IMR-90 (cell line): ENCODE measurements around the gene LAMB3. TPM values are rescaled to one million over a fixed set of nuclear protein-coding genes. Genes with fewer than 3 reads are reported as not detected.

ENCODE experiments used
- ATAC-seq: fragments of 200-7000 bp; cut with Tn5 transposase; 2 replicates; pipeline ENCODE4 v1.9.1; 2020; ENCODE audit warnings: low read depth, mild to moderate bottlenecking, moderate library complexity
- BruUV-seq: library from RNA; stranded (reverse); fragments of 400-500 nt; replicated peaks from 2 replicates; lab custom pipeline; 2021; lab: Mats Ljungman, UMichigan
- CTCF ChIA-PET: fragments of 300-600 bp; formaldehyde crosslinking; extraction: SDS; loops from one replicate; lab custom pipeline; 2021; ENCODE audit warnings: antibody characterized with exemption; lab: Yijun Ruan, JAX
- POLR2A ChIA-PET: fragments of 300-600 bp; sonication (Branson Sonifier 250); formaldehyde crosslinking; loops from one replicate; lab custom pipeline; 2022; ENCODE audit warnings: antibody characterized with exemption; ENCODE audit not compliant: unreplicated experiment; lab: Charles Lee
- DNase-seq: peaks from one replicate; pipeline ENCODE4 v3.0.0; 2013
- H2AFZ ChIP-seq: replicated peaks from 2 replicates; pipeline ENCODE3; 2013; ENCODE audit warnings: low read length, mild to moderate bottlenecking; ENCODE audit not compliant: poor library complexity
- H2AK5ac ChIP-seq: 2 replicates; pipeline ENCODE4 v1.6.1; 2013; ENCODE audit warnings: low read depth, low read length, inconsistent platforms
- H2AK9ac ChIP-seq: replicated peaks from 2 replicates; pipeline ENCODE3; 2013; ENCODE audit warnings: mild to moderate bottlenecking, low read depth, low read length, moderate library complexity; ENCODE audit not compliant: poor library complexity
- H2BK120ac ChIP-seq: 2 replicates; pipeline ENCODE4 v1.6.1; 2013; ENCODE audit warnings: low read depth, low read length, inconsistent platforms
- H2BK15ac ChIP-seq: 3 replicates; pipeline ENCODE4 v1.6.1; 2013; ENCODE audit warnings: low read depth, low read length, inconsistent platforms
- H2BK20ac ChIP-seq: 2 replicates; pipeline ENCODE4 v1.6.1; 2013; ENCODE audit warnings: low read depth, mild to moderate bottlenecking, inconsistent platforms, low read length, moderate library complexity
- H2BK5ac ChIP-seq: 2 replicates; pipeline ENCODE4 v1.6.1; 2013; ENCODE audit warnings: mild to moderate bottlenecking, low read depth, low read length, inconsistent platforms; ENCODE audit not compliant: poor library complexity, severe bottlenecking
- H3K14ac ChIP-seq: replicated peaks from 2 replicates; pipeline ENCODE4 v1.6.1; 2013; ENCODE audit warnings: low read depth, low read length, inconsistent platforms
- H3K18ac ChIP-seq: 2 replicates; pipeline ENCODE4 v1.6.1; 2013; ENCODE audit warnings: low read depth, low read length, control low read depth
- H3K23ac ChIP-seq: 2 replicates; pipeline ENCODE4 v1.6.1; 2013; ENCODE audit warnings: low read depth, low read length, inconsistent platforms
- H3K27ac ChIP-seq: 2 replicates; pipeline ENCODE4 v1.5.1; 2013; ENCODE audit warnings: mild to moderate bottlenecking, control low read depth, low read length; ENCODE audit not compliant: insufficient read depth
- H3K27me3 ChIP-seq: 2 replicates; pipeline ENCODE4 v1.6.1; 2013; ENCODE audit warnings: low read length; ENCODE audit not compliant: control insufficient read depth, insufficient read depth
- H3K36me3 ChIP-seq: 2 replicates; pipeline ENCODE4 v1.6.1; 2013; ENCODE audit warnings: low read length, mixed read lengths; ENCODE audit not compliant: control insufficient read depth, insufficient read depth
- H3K4ac ChIP-seq: 2 replicates; pipeline ENCODE4 v1.6.1; 2013; ENCODE audit warnings: low read depth, low read length, inconsistent platforms
- H3K4me1 ChIP-seq: 2 replicates; pipeline ENCODE4 v1.6.1; 2013; ENCODE audit warnings: low read length, mixed read lengths; ENCODE audit not compliant: control insufficient read depth, insufficient read depth
- H3K4me2 ChIP-seq: 2 replicates; pipeline ENCODE4 v1.6.1; 2013; ENCODE audit warnings: low read depth, mild to moderate bottlenecking, control low read depth, low read length, moderate library complexity
- H3K4me3 ChIP-seq: 2 replicates; pipeline ENCODE4 v1.5.1; 2013; ENCODE audit warnings: low read depth, mild to moderate bottlenecking, control low read depth, low read length, moderate library complexity; ENCODE audit not compliant: insufficient read depth
- H3K56ac ChIP-seq: 2 replicates; pipeline ENCODE4 v1.6.1; 2013; ENCODE audit warnings: low read length, inconsistent platforms; ENCODE audit not compliant: insufficient read depth; ENCODE audit errors: extremely low read depth
- H3K79me1 ChIP-seq, 2 experiments: 2 replicates each; pipeline ENCODE4 v1.6.1; 2013; ENCODE audit warnings: low read length in 2 of 2, inconsistent platforms in 1 of 2, low read depth in 1 of 2
- H3K9ac ChIP-seq: 2 replicates; pipeline ENCODE4 v1.6.1; 2013; ENCODE audit warnings: low read depth, low read length, control low read depth
- H3K9me1 ChIP-seq: 2 replicates; pipeline ENCODE4 v1.6.1; 2013; ENCODE audit warnings: low read length, inconsistent platforms; ENCODE audit not compliant: insufficient read depth
- H3K9me3 ChIP-seq: 2 replicates; pipeline ENCODE4 v1.6.1; 2013; ENCODE audit warnings: low read length; ENCODE audit not compliant: control insufficient read depth, insufficient read depth
- H4K20me1 ChIP-seq: 2 replicates; pipeline ENCODE4 v1.6.1; 2013; ENCODE audit warnings: low read length, inconsistent platforms; ENCODE audit not compliant: insufficient read depth
- H4K5ac ChIP-seq: 2 replicates; pipeline ENCODE4 v1.6.1; 2013; ENCODE audit warnings: mild to moderate bottlenecking, low read depth, low read length, control low read depth
- H4K8ac ChIP-seq, 2 experiments: 2 replicates each; pipeline ENCODE4 v1.6.1; 2013; ENCODE audit warnings: low read depth in 2 of 2, low read length in 2 of 2, control low read depth in 1 of 2, inconsistent platforms in 1 of 2
- H4K91ac ChIP-seq: 2 replicates; pipeline ENCODE4 v1.6.1; 2013; ENCODE audit warnings: low read depth, low read length, inconsistent platforms; ENCODE audit not compliant: insufficient read depth
- NFE2L2 ChIP-seq: fragments of 150-350 bp; IDR thresholded peaks from 2 replicates; pipeline ENCODE4 v1.6.1; 2016; ENCODE audit warnings: low read depth, mild to moderate bottlenecking, low read length
- WGBS, 2 experiments: methylation state at CpG; one replicate each; pipeline versions ENCODE4 v1.1.5 to v1.1.7; 2013; ENCODE audit warnings: missing lambda C conversion rate in 2 of 2; ENCODE audit not compliant: insufficient read length in 1 of 2; ENCODE audit errors: extremely low coverage in 2 of 2; 5-methylcytosine and 5-hydroxymethylcytosine counted together
- dilution Hi-C: fragments of 300-500 bp; cut with HindIII; formaldehyde crosslinking; loops from one replicate; pipeline ENCODE4 v1.14.3; 2018; ENCODE audit warnings: low sequenced_read_pairs; ENCODE audit not compliant: unreplicated experiment
- in situ Hi-C: fragments of 300-500 bp; cut with MboI; formaldehyde crosslinking; loops from 3 replicates; pipeline ENCODE4 v1.14.3; 2019; ENCODE audit warnings: low sequenced_read_pairs, inconsistent platforms, mixed read lengths
- intact Hi-C: fragments of 100-400 bp; cut with micrococcal nuclease; formaldehyde crosslinking; loops from 2 replicates; pipeline ENCODE4 v1.10.0; 2022
- polyA plus RNA-seq, 3 experiments: library from polyadenylated mRNA; depleted of rRNA; stranded (reverse); fragments of >200 nt; gene quantifications; 2 replicates each; pipeline ENCODE4 v1.2.3, GENCODE V29; 2012; ENCODE audit warnings: low replicate concordance in 1 of 3
- total RNA-seq: library from RNA; depleted of rRNA; stranded (reverse); fragments of >200 nt; gene quantifications from 2 replicates; pipeline ENCODE4 v1.2.3, GENCODE V29; 2012
- TF ChIP-seq, protein P1 (sequence below): fragments of 150-350 bp; IDR thresholded peaks from 2 replicates; pipeline ENCODE4 v1.6.1; 2016; ENCODE audit warnings: low read depth, mild to moderate bottlenecking, low read length, moderate library complexity, borderline replicate concordance

Gene LAMB3
- total and polyA plus RNA-seq, 2 of the 4 experiments (the other 2 are of a cell fraction): 0.72 to 2.1 TPM

DNA sequence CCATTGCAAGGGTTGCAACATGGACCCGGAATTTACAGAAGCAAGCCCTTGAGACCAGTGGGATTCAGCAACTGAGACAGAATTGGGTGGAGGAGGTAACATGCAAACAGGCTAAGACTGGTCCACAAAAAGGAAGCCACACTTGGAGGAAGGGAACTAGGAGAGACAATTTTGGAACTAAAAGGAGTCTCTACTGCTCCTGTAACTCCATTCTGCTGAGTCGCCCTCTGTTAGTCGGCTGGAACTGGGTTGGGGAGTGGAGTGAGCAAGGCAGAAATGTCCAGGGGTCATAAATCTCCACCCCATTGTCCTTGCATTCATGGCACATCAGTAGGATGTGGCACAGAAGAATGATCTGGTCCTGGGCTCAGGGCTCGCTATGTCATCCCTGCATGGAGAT is 5.1 kb downstream of the LAMB3 start:
- no peak overlapping the region for H3K56ac ChIP-seq
- H2BK15ac ChIP-seq: no peak overlapping the region
- no peaks in the 10 kb centered on the region for H3K9me3 ChIP-seq
- H3K9me1 ChIP-seq: peaks cover 27% of the 10 kb centered on the region
- in situ Hi-C loops (no loop called here), intact Hi-C loops (loop anchor here (5.0 kb wide), 1 partner anchor 100 kb away; no protein-coding TSS in a partner anchor), dilution Hi-C loops (no loop called here)
- H3K4ac ChIP-seq: peak overlapping the region; percentile 32
- H3K18ac ChIP-seq: peak overlapping the region; percentile 14; the same call in 1 of the 2 replicates
- no peak overlapping the region for H2AK9ac ChIP-seq
- no peak overlapping the region for H3K4me3 ChIP-seq
- no peaks in the 10 kb centered on the region for H3K27me3 ChIP-seq
- 0 out of 2 replicates have a peak overlapping the region, but pooled peaks have one; percentile 56 for H3K23ac ChIP-seq
- no peak overlapping the region for H3K4me2 ChIP-seq
- H4K20me1 ChIP-seq: no peaks in the 10 kb centered on the region
- BruUV-seq: no TSS peak
- H3K4me1 ChIP-seq: peaks cover 30% of the 10 kb centered on the region
- H4K5ac ChIP-seq: no peak overlapping the region; the same call in 1 of the 2 replicates
- H4K91ac ChIP-seq: peak overlapping the region; percentile 21; the same call in 1 of the 2 replicates
- ChIA-PET CTCF (no interaction called here), POLR2A (no interaction called here)
- H2BK120ac ChIP-seq: peak overlapping the region; percentile 46
- H2BK5ac ChIP-seq: no peak overlapping the region
- H3K27ac ChIP-seq: no peak overlapping the region
- ATAC-seq (no peak), DNase-seq (no peak)
- H2AK5ac ChIP-seq: peak overlapping the region; percentile 29; the same call in 1 of the 2 replicates
- H3K36me3 ChIP-seq: no peaks in the 10 kb centered on the region
- H3K9ac ChIP-seq: no peak overlapping the region
- H2BK20ac ChIP-seq: peak overlapping the region; percentile 21
- WGBS, 2 experiments: no CpG with 5 or more reads among the region's 4 CpGs
- TF ChIP-seq, protein P1, sequence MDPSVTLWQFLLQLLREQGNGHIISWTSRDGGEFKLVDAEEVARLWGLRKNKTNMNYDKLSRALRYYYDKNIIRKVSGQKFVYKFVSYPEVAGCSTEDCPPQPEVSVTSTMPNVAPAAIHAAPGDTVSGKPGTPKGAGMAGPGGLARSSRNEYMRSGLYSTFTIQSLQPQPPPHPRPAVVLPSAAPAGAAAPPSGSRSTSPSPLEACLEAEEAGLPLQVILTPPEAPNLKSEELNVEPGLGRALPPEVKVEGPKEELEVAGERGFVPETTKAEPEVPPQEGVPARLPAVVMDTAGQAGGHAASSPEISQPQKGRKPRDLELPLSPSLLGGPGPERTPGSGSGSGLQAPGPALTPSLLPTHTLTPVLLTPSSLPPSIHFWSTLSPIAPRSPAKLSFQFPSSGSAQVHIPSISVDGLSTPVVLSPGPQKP: no peak
- TF ChIP-seq NFE2L2: 0 out of 2 replicates have a peak, but pooled peaks have one; percentile 21
- peak overlapping the region; percentile 62 for H2AFZ ChIP-seq
- peak overlapping the region; percentile 88 for H3K14ac ChIP-seq
- H3K79me1 ChIP-seq: no peaks in the 10 kb centered on the region
- peak overlapping the region in 1 of 2 experiments; percentile 10; a peak in 1 of 4 replicates for H4K8ac ChIP-seq
